NB4 (cell line): Measurements from ENCODE around the gene POLD1.

Experiments used
- CTCF ChIP-seq: IDR thresholded peaks from one replicate; pipeline ENCODE4 v1.5.1; 2012; ENCODE audit warnings: low read depth, low read length
- MYC ChIP-seq: IDR thresholded peaks from 2 replicates; pipeline ENCODE4 v1.6.1; 2011; ENCODE audit warnings: low read depth, low read length
- POLR2A ChIP-seq: IDR thresholded peaks from 2 replicates; pipeline ENCODE4 v1.6.1; 2011; ENCODE audit warnings: mild to moderate bottlenecking; ENCODE audit not compliant: insufficient read length; ENCODE audit errors: extremely low read depth

- TF ChIP-seq CTCF = no peak
- TF ChIP-seq POLR2A = no peak
- no peak for TF ChIP-seq MYC
These were observed 39.4 kb upstream of the POLD1 start for GRCh38 chr19:50344661-50345318.
